ENCODE measurements around the gene ELMOD3. TPM values are rescaled to one million over a fixed set of nuclear protein-coding genes. Genes with fewer than 3 reads are reported as not detected.

ELMOD3 gene
- total and polyA plus RNA-seq, 9 of the 15 experiments (the other 6 are each of a cell fraction or from before 2014, with no cell fraction given): 2.7 to 18.7 (median 11.6) TPM

DNA sequence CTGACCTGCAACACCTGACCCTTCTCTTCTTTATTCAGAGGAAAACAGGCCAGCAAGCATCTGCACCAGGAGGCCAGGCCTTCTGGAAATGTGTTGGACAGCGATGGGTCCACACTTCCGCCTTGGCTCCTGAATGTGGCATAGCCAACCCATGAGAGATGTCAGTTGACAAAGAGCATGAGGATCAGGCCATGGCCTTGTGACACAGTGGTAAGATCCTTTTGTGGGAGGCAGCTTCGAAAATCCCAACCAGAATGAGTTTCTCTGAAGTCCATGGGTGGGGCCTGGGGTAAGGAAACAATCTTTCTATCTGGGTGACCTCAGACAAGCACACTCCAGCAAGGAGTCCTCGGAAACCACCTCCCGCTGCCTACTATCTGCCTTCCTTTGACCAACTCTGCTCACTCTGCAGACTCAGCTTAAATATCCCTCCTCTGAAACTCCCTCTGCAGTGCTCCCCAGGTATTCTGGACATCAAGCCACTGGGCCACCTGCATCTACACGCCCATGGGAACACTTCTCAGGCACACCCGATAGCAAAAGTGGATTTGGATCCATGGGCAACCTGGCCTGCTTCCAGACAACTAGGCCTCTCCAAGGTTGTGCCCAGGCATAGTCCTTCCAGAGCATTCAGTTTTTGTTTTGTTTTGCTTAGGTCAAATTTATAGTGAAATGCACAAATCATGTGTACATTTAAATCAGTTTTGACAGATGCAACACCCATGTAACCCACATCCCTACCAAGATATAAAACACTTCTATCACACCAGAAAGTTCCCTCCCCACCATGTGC lies 60.4 kb downstream of the ELMOD3 start (continued):
- TF ChIP-seq SP2 (IDR thresholded peaks at IDR 0.05; ENCODE audit: extremely low read depth, low read depth, low read length, poor library complexity, severe bottlenecking) (no peak), OTX1 (CRISPR knock-in tag; IDR thresholded peaks at IDR 0.05) (no peak), PHF8 (IDR thresholded peaks at IDR 0.05; ENCODE audit: borderline replicate concordance, low read length) (peak; percentile 13; the same call in 1 of the 2 replicates), MCM5 (IDR thresholded peaks at IDR 0.05; ENCODE audit: low read depth) (no peak), FUS (optimal IDR thresholded peaks at IDR 0.05; ENCODE audit: low read depth, low read length) (no peak), HDAC8 (tag; IDR thresholded peaks at IDR 0.05) (no peak; the same call in 1 of the 2 replicates), MAFK (IDR thresholded peaks at IDR 0.05; ENCODE audit: low read length) (peak; percentile 68; the same call in 1 of the 2 replicates), U2AF2 (optimal IDR thresholded peaks at IDR 0.05; ENCODE audit: low read depth, low read length) (no peak), AFF1 (IDR thresholded peaks at IDR 0.05; ENCODE audit: low read depth in 1 of 2, partially characterized antibody in 2 of 2) (peak in 1 of 2 experiments; percentile 23), ZFX (CRISPR knock-in tag; IDR thresholded peaks at IDR 0.05) (peak; percentile 17), CREM (IDR thresholded peaks at IDR 0.05; ENCODE audit: low read depth) (peak; percentile 46), MYC (IDR thresholded peaks at IDR 0.05; ENCODE audit: low read depth, low read length) (0 out of 2 replicates have a peak, but pooled peaks have one; percentile 3), MYC (CRISPR knock-in tag; IDR thresholded peaks at IDR 0.05; ENCODE audit: borderline replicate concordance, low read depth) (no peak), ZNF583 (CRISPR knock-in tag; IDR thresholded peaks at IDR 0.05) (no peak), MECOM (CRISPR knock-in tag; IDR thresholded peaks at IDR 0.05) (no peak)
- TF ChIP-seq, protein P1, sequence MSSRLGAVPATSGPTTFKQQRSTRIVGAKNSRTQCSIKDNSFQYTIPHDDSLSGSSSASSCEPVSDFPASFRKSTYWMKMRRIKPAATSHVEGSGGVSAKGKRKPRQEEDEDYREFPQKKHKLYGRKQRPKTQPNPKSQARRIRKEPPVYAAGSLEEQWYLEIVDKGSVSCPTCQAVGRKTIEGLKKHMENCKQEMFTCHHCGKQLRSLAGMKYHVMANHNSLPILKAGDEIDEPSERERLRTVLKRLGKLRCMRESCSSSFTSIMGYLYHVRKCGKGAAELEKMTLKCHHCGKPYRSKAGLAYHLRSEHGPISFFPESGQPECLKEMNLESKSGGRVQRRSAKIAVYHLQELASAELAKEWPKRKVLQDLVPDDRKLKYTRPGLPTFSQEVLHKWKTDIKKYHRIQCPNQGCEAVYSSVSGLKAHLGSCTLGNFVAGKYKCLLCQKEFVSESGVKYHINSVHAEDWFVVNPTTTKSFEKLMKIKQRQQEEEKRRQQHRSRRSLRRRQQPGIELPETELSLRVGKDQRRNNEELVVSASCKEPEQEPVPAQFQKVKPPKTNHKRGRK (tag; IDR thresholded peaks at IDR 0.05): no peak
- TF ChIP-seq, protein P2, sequence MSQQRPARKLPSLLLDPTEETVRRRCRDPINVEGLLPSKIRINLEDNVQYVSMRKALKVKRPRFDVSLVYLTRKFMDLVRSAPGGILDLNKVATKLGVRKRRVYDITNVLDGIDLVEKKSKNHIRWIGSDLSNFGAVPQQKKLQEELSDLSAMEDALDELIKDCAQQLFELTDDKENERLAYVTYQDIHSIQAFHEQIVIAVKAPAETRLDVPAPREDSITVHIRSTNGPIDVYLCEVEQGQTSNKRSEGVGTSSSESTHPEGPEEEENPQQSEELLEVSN (IDR thresholded peaks at IDR 0.05; ENCODE audit: borderline replicate concordance in 1 of 2, extremely low read depth in 1 of 2, insufficient read depth in 1 of 2, insufficient read length in 1 of 2, low read depth in 1 of 2, low read length in 1 of 2, poor library complexity in 1 of 2, severe bottlenecking in 1 of 2): peak; percentile 21 to 37

Data from K562 (cell line).